HG02870 (cell line): ENCODE measurements around the gene RUNX2.

Experiments used
- ATAC-seq: cut with Tn5 transposase; IDR thresholded peaks from one replicate; pipeline ENCODE4 v1.9.1; 2021; ENCODE audit warnings: mild to moderate bottlenecking, moderate library complexity; ENCODE audit not compliant: unreplicated experiment

RUNX2 gene

GRCh38 chr6:45574014-45574461 lies 245.9 kb downstream of the RUNX2 start:
- ATAC-seq, result no peak

DNA sequence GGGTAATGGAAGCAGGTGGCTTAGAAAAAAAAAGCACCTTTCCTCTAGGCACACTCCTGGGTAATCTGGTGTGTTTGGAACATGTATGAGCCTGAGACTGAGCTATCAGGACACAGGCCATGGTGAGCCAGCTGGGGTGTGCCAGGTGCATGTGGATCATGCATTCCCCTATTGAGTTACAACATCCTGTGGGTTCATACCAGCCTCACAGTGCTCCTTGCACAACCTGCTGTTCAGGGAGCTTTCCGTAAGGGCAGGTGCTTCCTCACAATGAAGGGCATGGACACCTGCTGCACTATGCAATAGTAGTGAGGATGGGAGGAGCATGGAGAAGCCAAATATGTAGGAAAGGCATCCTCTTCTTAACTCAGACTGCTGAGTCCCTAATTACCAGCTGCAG lies 246.8 kb downstream of the RUNX2 start:
- ATAC-seq, result no peak

DNA sequence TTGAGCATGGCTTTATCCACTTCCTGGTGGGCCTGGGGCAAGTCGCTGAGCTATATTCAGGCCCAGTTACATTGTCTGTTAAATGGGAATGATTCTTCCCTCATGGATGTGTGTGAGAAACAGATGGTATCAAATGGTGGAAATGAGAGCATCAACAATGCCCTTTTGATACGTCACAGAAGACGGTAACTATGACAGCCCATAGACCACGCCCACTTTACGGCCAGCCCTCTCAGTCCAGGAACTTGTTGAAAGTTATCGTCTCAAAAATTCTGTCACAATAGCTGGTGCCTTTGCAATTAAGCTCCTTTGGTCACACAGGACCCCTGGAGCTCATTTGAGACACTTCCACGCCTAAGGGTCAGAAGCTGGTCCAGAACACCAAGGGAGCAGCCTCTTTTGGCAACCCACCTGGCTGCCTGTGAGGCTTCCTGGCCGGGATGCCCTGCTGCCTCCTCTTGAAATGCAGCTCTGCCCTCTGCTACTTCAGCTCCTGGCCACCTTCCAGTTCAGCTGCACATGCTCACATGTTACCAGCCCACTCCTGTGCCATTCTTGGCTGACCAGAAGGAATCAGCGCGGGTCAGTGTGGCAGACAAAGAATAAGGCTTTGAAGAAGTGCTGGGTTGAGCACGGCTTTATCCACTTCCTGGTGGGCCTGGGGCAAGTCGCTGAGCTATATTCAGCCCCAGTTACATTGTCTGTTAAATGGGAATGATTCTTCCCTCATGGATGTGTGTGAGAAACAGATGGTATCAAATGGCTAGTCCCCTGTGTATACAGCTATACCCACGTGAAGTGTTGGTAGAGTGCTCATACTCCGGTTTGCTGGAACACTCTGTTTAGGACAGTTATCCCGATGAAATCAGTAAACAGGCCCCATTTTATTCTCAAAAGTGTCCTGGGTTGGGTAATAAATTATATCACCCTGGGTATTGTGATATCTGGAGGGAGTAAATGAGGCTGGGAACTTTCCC lies 248.8 kb downstream of the RUNX2 start:
- ATAC-seq, result no peak

GRCh38 chr6:45577836-45578504 lies 249.8 kb downstream of the RUNX2 start:
- no peak for ATAC-seq

DNA sequence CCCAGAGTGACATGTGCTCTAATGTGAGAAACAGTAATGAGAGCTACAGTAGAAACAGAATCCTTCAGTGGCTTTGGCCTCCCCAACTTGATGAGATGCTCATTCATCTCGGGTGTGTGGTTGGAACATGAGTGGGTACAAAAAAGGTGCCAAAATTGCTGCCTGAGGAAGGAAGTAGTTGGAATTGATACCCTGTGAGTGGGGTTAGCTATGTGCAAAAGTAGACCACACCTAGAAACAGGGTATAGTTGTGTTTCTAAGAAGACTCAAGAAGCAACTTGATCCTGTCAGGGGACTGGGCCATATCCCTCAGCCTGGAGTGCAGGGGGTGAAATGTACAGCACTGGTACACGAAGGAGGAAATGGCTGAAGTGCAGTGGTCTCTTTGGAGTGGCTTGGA lies 256.0 kb downstream of the RUNX2 start:
- ATAC-seq, result no peak

DNA sequence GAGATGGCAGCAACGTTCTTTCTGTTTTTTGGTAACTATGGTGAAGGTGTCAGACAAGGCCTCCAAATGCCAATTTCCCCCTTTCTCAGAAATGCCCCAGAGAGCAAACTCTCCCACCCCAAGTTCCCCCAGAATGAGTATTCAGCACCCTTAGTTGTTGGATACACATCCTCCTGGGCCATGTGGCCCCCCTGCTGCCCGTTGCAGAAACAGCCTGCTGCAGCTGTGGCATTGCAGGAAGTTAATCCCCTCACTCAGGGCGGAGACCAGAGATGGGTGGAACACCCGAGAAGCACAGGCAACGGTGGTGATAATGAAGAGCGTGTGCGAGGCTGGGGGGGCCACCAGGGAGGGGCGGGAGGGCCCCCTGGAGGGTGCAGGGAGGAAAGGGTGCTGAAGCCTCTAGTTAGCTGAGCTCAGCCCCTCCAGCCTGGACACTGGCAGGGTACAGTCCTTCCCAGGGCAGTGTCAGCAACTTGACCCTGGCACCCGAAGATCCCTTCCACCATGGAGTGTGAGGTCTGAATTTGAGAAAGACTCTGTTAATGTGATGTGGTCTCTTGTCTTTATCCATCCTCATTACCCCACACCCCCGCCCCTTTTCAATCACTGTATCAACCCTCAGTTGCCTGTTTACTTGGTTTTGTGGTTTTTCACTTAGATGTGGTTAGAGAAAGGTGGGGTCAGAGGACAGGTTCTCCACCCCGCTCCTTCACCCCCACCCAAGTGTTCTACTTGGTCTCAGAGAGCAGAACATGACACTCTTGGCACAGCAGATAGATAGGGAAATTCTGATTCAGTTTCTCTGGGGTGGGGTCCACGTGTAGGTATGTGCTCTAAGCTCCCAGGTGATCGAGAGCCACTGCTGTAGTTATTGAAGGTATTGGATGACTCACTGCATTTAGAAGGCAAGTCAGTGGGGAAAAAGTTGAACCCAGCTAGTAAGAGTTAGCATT lies 258.4 kb downstream of the RUNX2 start:
- ATAC-seq, result no peak

- ATAC-seq, result no peak
These were observed 259.3 kb downstream of the RUNX2 start for GRCh38 chr6:45587229-45588060.

- ATAC-seq, result no peak
These were observed 261.2 kb downstream of the RUNX2 start for GRCh38 chr6:45589367-45589766.

- no peak for ATAC-seq
These were observed 262.1 kb downstream of the RUNX2 start for GRCh38 chr6:45590226-45590625.

- ATAC-seq, result no peak
These were observed 262.6 kb downstream of the RUNX2 start for GRCh38 chr6:45590696-45591184.

GRCh38 chr6:45591306-45591705 lies 263.2 kb downstream of the RUNX2 start:
- ATAC-seq, result no peak

GRCh38 chr6:45591890-45592289 lies 263.8 kb downstream of the RUNX2 start:
- ATAC-seq, result no peak

- ATAC-seq, result no peak
These were observed 264.9 kb downstream of the RUNX2 start for GRCh38 chr6:45592991-45593390.

DNA sequence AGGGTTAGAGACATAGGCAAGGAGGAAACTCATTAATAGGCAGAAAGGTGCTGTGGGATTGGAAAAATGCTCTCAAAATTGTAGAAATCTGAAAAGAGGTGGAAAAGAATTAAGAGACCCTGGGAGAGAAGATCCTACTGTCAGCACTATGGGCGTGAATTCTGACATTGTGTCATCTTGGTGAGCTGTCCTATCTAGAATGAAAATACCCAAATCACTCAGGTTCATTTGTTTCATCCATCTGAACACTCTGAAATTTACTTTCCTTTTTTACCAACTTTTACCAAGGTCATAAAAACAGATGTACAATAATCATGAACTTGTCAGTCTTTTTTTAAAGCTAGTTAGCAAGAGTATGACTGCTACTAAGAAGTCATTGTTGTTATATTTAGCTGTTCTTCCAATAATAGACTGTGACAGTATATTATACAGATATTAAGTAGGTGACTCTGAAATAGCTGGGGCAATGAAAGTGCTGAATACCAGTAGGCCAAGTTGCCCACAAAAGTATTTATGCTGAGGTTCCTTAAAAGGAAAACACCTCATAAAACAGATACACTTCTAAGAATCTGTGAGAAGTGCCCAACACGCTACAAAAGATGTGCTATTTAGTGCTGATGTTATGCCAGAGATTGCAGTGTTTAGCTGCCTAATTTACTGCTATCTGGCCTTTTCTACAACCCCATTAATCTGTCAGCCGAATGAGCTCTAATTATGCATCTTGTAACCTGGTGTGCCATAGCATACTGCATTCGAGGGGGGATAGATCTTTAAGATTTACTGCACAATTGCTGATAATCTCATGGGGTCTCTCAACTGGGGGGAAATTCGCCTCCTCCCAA lies 267.1 kb downstream of the RUNX2 start:
- ATAC-seq, result no peak

DNA sequence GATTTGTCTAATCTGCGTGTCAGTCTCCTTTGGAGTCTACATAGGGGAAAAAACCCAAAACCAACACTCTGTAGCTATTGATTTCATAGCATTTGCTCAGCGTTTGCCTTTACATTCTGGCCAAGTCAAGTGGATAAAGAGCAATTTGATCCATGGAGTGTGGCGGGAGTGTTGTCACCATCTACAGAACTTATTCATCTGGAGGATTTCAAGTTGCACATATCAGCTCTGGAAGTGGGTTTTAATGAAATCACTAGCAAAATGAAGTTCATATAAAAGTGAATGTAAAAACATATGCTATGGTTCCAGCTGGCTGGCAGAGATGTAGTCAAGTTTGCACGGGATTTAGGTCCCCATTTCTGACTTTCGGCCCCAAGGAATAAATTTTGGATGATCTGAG lies 269.3 kb downstream of the RUNX2 start:
- ATAC-seq, result no peak

- no peak for ATAC-seq
These were observed 270.9 kb downstream of the RUNX2 start for GRCh38 chr6:45599053-45599452.

DNA sequence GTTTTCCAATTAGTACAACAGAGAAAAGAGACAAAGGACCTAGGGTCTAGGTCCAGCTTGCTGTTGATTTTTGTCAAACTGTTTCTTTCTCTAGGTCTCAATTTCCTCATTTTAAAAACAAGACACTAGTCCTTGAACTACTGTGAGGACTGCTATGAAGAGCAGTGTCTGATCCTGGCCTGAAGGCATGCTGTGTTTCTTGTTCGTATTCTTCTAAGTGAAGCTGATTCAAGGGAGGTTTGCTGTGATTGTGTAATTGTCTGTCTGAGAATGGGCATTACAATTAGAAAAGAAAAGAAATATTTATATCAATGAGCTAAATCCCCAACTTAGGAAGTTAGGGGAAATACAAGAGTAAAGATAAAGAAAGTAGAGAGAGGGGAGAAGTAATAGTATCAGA lies 277.8 kb downstream of the RUNX2 start:
- ATAC-seq, result no peak

DNA sequence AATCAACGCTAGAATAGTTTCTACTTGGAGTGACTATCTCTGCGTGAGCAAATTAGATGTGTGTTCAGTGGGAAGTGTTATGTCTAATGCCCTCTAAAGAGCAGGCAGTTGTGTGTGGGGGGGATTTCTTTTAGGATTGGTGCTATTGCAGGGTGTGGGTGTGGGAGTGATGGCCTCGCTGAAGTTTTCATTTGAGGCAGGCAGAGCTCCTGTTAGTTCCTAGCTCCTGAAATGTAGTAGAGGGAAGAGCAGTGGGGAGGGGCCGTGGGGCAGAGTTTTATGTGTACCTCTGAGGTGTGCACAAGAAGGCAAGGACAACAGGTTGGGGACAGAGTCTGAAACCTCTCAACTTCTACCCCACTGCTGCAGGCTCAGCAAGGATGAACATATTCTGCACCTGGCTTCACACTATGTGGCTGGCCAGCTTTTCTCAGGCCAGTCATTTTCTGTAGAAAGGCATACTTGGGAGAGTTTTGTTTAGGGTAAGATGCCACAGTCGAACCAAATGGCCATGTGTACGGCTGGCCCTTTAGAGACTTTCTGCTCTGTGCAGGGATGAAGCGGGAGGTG lies 278.8 kb downstream of the RUNX2 start:
- ATAC-seq, result no peak

GRCh38 chr6:45607798-45608197 lies 279.7 kb downstream of the RUNX2 start:
- no peak for ATAC-seq
